Common myeloid progenitor, CD34-positive (primary cell): Measurements from ENCODE around the gene SEC31B.
A peak's percentile ranks its signal among the peaks of the same experiment; 100 is the strongest.

ENCODE experiments used
- CTCF ChIA-PET: fragments of 350-600 bp; sonication (Branson Sonifier 250); formaldehyde crosslinking; loops from one replicate; lab custom pipeline; 2021; ENCODE audit warnings: antibody characterized with exemption; lab: Charles Lee
- POLR2A ChIA-PET: fragments of 350-600 bp; sonication (Branson Sonifier 250); formaldehyde crosslinking; loops from one replicate; lab custom pipeline; 2021; ENCODE audit warnings: antibody characterized with exemption; lab: Charles Lee
- DNase-seq, 3 donors: peaks; one replicate each; pipeline versions ENCODE4 v3.0.0 to v3.0.0-alpha.2; 2013
- H3K27ac ChIP-seq, 2 experiments: 1 replicate in 1 of 2; 2 replicates in 1 of 2; pipeline ENCODE4 v1.7.0; 2013; ENCODE audit warnings: inconsistent platforms in 2 of 2, low read length in 2 of 2, mild to moderate bottlenecking in 2 of 2, low read depth in 1 of 2, moderate library complexity in 1 of 2; ENCODE audit not compliant: severe bottlenecking in 2 of 2, insufficient read depth in 1 of 2, poor library complexity in 1 of 2
- H3K27me3 ChIP-seq, 5 experiments: replicated peaks in 2 of 5; 1 replicate in 3 of 5; 2 replicates in 2 of 5; pipeline versions ENCODE4 v1.6.1 to v1.7.0; 2013; ENCODE audit warnings: low read length in 4 of 5, mild to moderate bottlenecking in 2 of 5, moderate library complexity in 2 of 5, inconsistent platforms in 1 of 5; ENCODE audit not compliant: insufficient read depth in 5 of 5, control insufficient read depth in 4 of 5
- H3K36me3 ChIP-seq, 4 experiments: 1 replicate in 2 of 4; 2 replicates in 2 of 4; pipeline versions ENCODE4 v1.6.1 to v1.7.0; 2013; ENCODE audit warnings: low read length in 3 of 4, control low read depth in 1 of 4, mild to moderate bottlenecking in 1 of 4; ENCODE audit not compliant: control insufficient read depth in 4 of 4, insufficient read depth in 4 of 4
- H3K4me1 ChIP-seq, 4 experiments: 1 replicate in 3 of 4; 2 replicates in 1 of 4; pipeline versions ENCODE4 v1.6.1 to v1.7.1; 2013; ENCODE audit warnings: low read length in 3 of 4, mild to moderate bottlenecking in 3 of 4, control low read depth in 1 of 4, inconsistent platforms in 1 of 4, moderate library complexity in 1 of 4; ENCODE audit not compliant: control insufficient read depth in 4 of 4, insufficient read depth in 4 of 4; ENCODE audit errors: control extremely low read depth in 1 of 4
- H3K4me3 ChIP-seq, 7 experiments: 1 replicate in 4 of 7; 2 replicates in 3 of 7; pipeline versions ENCODE4 v1.5.1 to v1.7.0; 2013; ENCODE audit warnings: mild to moderate bottlenecking in 7 of 7, low read length in 6 of 7, moderate library complexity in 6 of 7, inconsistent platforms in 2 of 7, low read depth in 2 of 7, control low read depth in 1 of 7; ENCODE audit not compliant: insufficient read depth in 4 of 7, control insufficient read depth in 1 of 7; ENCODE audit errors: extremely low read depth in 1 of 7
- H3K9me3 ChIP-seq, 5 experiments: 1 replicate in 4 of 5; 2 replicates in 1 of 5; pipeline versions ENCODE4 v1.6.1 to v1.7.1; 2013; ENCODE audit warnings: low read length in 4 of 5, mild to moderate bottlenecking in 2 of 5, inconsistent platforms in 1 of 5, low read depth in 1 of 5, moderate library complexity in 1 of 5; ENCODE audit not compliant: control insufficient read depth in 4 of 5, insufficient read depth in 2 of 5; ENCODE audit errors: control extremely low read depth in 1 of 5
- WGBS: methylation state at CpG from one replicate; pipeline ENCODE4 v1.1.5; 2013; ENCODE audit not compliant: insufficient coverage; 5-methylcytosine and 5-hydroxymethylcytosine counted together

The SEC31B gene

GRCh38 chr10:100477970-100478369, 41.7 kb downstream of the SEC31B start:
- peak in 1 of 3 donors; percentile 21 for DNase-seq
- H3K4me3 ChIP-seq: no peak overlapping the region
- H3K27ac ChIP-seq: no peak overlapping the region
- POLR2A ChIA-PET: no interaction called here
- 56% methylated on average over 5 of the region's 5 CpGs for WGBS
- H3K4me1 ChIP-seq: peaks cover 0 to 19% (median 14%) of the 10 kb centered on the region in 4 experiments
- peaks cover 2 to 32% (median 8%) of the 10 kb centered on the region in 5 experiments for H3K27me3 ChIP-seq
- CTCF ChIA-PET: interaction anchor here (1.0 kb wide), 1 partner anchor 18 kb away, joined by 4 read pairs; no protein-coding TSS in a partner anchor
- H3K36me3 ChIP-seq: no peaks in the 10 kb centered on the region
- peaks cover 0 to 3% (median 0%) of the 10 kb centered on the region in 5 experiments for H3K9me3 ChIP-seq

GRCh38 chr10:100470367-100470766, 49.3 kb downstream of the SEC31B start:
- DNase-seq: no peak
- ChIA-PET POLR2A (no interaction called here), CTCF (interaction anchor here (0.9 to 2.0 kb wide), 2 partner anchors 12 to 25 kb away, joined by 3 to 10 read pairs; no protein-coding TSS in a partner anchor)
- Histone ChIP-seq H3K4me1 (no peaks in the 10 kb centered on the region), H3K9me3 (no peaks in the 10 kb centered on the region), H3K36me3 (no peaks in the 10 kb centered on the region), H3K4me3 (no peak overlapping the region), H3K27ac (no peak overlapping the region), H3K27me3 (peaks cover 0 to 8% (median 2%) of the 10 kb centered on the region in 5 experiments)
- 100% methylated on average over 2 of the region's 3 CpGs for WGBS

- H3K4me3 ChIP-seq: no peak overlapping the region
- peak in 1 of 3 donors; percentile 8 for DNase-seq
- CTCF ChIA-PET: interaction anchor here (0.6 to 2.0 kb wide), 4 partner anchors 13 to 101 kb away, joined by 3 to 10 read pairs (median 4); no protein-coding TSS in a partner anchor
- POLR2A ChIA-PET: no interaction called here
- H3K4me1 ChIP-seq: no peaks in the 10 kb centered on the region
- WGBS: no CpG with 5 or more reads among the region's 1 CpG
- no peak overlapping the region for H3K27ac ChIP-seq
- H3K36me3 ChIP-seq: no peaks in the 10 kb centered on the region
- H3K9me3 ChIP-seq: no peaks in the 10 kb centered on the region
- H3K27me3 ChIP-seq: peaks cover 0 to 8% (median 2%) of the 10 kb centered on the region in 5 experiments
These were observed 49.9 kb downstream of the SEC31B start for GRCh38 chr10:100469756-100470155.

GRCh38 chr10:100468978-100469377, 50.7 kb downstream of the SEC31B start:
- H3K27me3 ChIP-seq: peaks cover 0 to 7% (median 5%) of the 10 kb centered on the region in 5 experiments
- H3K4me3 ChIP-seq: no peak overlapping the region
- H3K36me3 ChIP-seq: no peaks in the 10 kb centered on the region
- POLR2A ChIA-PET: no interaction called here
- no peaks in the 10 kb centered on the region for H3K9me3 ChIP-seq
- CTCF ChIA-PET: interaction anchor here (1.0 to 2.0 kb wide), 6 partner anchors 11 to 50 kb away, joined by 3 to 10 read pairs (median 4); no protein-coding TSS in a partner anchor
- DNase-seq: no peak
- no peaks in the 10 kb centered on the region for H3K4me1 ChIP-seq
- no peak overlapping the region for H3K27ac ChIP-seq

- Histone ChIP-seq H3K27ac (no peak overlapping the region), H3K36me3 (no peaks in the 10 kb centered on the region), H3K4me3 (no peak overlapping the region), H3K9me3 (no peaks in the 10 kb centered on the region), H3K27me3 (peaks cover 0 to 10% (median 5%) of the 10 kb centered on the region in 5 experiments), H3K4me1 (no peaks in the 10 kb centered on the region)
- WGBS: 82% methylated on average over 4 of the region's 5 CpGs
- ChIA-PET CTCF (interaction anchor here (1.0 to 2.0 kb wide), 4 partner anchors 11 to 40 kb away, joined by 3 to 9 read pairs (median 4); no protein-coding TSS in a partner anchor), POLR2A (no interaction called here)
- no peak for DNase-seq
These were observed 51.3 kb downstream of the SEC31B start for GRCh38 chr10:100468322-100468721.

GRCh38 chr10:100462709-100463108, 57.0 kb downstream of the SEC31B start, which contains the start of gene WNT8B:
TSS of gene WNT8B (plus strand) at chr10:100463009. CDS start at chr10:100463169, 160 bp downstream.
- H3K4me1 ChIP-seq: no peaks in the 10 kb centered on the region
- no peak for DNase-seq
- POLR2A ChIA-PET: no interaction called here
- no peaks in the 10 kb centered on the region for H3K9me3 ChIP-seq
- H3K36me3 ChIP-seq: no peaks in the 10 kb centered on the region
- H3K4me3 ChIP-seq: no peak within 1 kb of the TSS
- H3K27me3 ChIP-seq: peaks cover 0 to 19% (median 10%) of the 10 kb centered on the region in 5 experiments
- WGBS: 100% methylated on average over 1 of the region's 4 CpGs
- CTCF ChIA-PET: interaction anchor here (1.5 kb wide), 1 partner anchor 20 kb away, joined by 6 read pairs; no protein-coding TSS in a partner anchor
- no peak within 1 kb of the TSS for H3K27ac ChIP-seq

GRCh38 chr10:100448951-100449350, 70.7 kb downstream of the SEC31B start:
- H3K4me1 ChIP-seq: no peaks in the 10 kb centered on the region
- H3K36me3 ChIP-seq: no peaks in the 10 kb centered on the region
- ChIA-PET CTCF (no interaction called here), POLR2A (no interaction called here)
- peaks cover 0 to 5% (median 0%) of the 10 kb centered on the region in 5 experiments for H3K9me3 ChIP-seq
- H3K27me3 ChIP-seq: peaks cover 0 to 5% (median 3%) of the 10 kb centered on the region in 5 experiments
- no peak overlapping the region for H3K27ac ChIP-seq
- no peak overlapping the region for H3K4me3 ChIP-seq
- 61% methylated on average over 4 of the region's 4 CpGs for WGBS
- DNase-seq: peak in 2 of 3 donors; percentile 6 to 7
